ENCODE data around the gene ZC3H6.

ZC3H6 gene
- total RNA-seq: 28.7 to 80.6 (median 72.9) reads per million in 4 experiments

- peak; percentile 96 for DNase-seq
Observed at GRCh38 chr2:112275311-112275886, at the start of gene ZC3H6. ZC3H6 (plus strand) TSS chr2:112275597; CDS start chr2:112275995, 398 bp downstream.

- DNase-seq: no peak
Observed at GRCh38 chr2:112229348-112229747, 46.0 kb upstream of the ZC3H6 start.

- DNase-seq: no peak
Observed at GRCh38 chr2:112230371-112230770, 45.0 kb upstream of the ZC3H6 start.

GRCh38 chr2:112239862-112240261, 35.5 kb upstream of the ZC3H6 start:
- no peak for DNase-seq

- DNase-seq: no peak
Observed at GRCh38 chr2:112242384-112242783, 33.0 kb upstream of the ZC3H6 start.

- DNase-seq: no peak
Observed at GRCh38 chr2:112243233-112243632, 32.2 kb upstream of the ZC3H6 start.

- no peak for DNase-seq
Observed at GRCh38 chr2:112244854-112245253, 30.5 kb upstream of the ZC3H6 start.

GRCh38 chr2:112251271-112251670, 24.1 kb upstream of the ZC3H6 start:
- DNase-seq: no peak

- DNase-seq: no peak
Observed at GRCh38 chr2:112253261-112253815, 22.1 kb upstream of the ZC3H6 start.

GRCh38 chr2:112254466-112255240, 20.7 kb upstream of the ZC3H6 start, which contains the start of gene ZC3H8:
ZC3H8 (minus strand) TSS chr2:112255042; CDS start chr2:112254981, 61 bp downstream.
- peak; percentile 93 for DNase-seq

GRCh38 chr2:112255875-112256274, 19.5 kb upstream of the ZC3H6 start:
- DNase-seq: no peak

GRCh38 chr2:112256654-112257053, 18.7 kb upstream of the ZC3H6 start:
- no peak for DNase-seq

GRCh38 chr2:112257575-112257974, 17.8 kb upstream of the ZC3H6 start:
- no peak for DNase-seq

- DNase-seq: peak; percentile 68
Observed at GRCh38 chr2:112259509-112260294, 15.7 kb upstream of the ZC3H6 start.

- no peak for DNase-seq
Observed at GRCh38 chr2:112260295-112260625, 15.1 kb upstream of the ZC3H6 start.

GRCh38 chr2:112262876-112263275, 12.5 kb upstream of the ZC3H6 start:
- DNase-seq: no peak

GRCh38 chr2:112268547-112268946, 6.8 kb upstream of the ZC3H6 start:
- no peak for DNase-seq

- no peak for DNase-seq
Observed at GRCh38 chr2:112272669-112273068, 2.7 kb upstream of the ZC3H6 start.

- no peak for DNase-seq
Observed at GRCh38 chr2:112273349-112273748, 2.0 kb upstream of the ZC3H6 start.

GRCh38 chr2:112275887-112276773, 733 bp downstream of the ZC3H6 start:
- DNase-seq: peak; percentile 63

GRCh38 chr2:112276954-112277353, 1.6 kb downstream of the ZC3H6 start:
- no peak for DNase-seq

- DNase-seq: no peak
Observed at GRCh38 chr2:112277596-112278220, 2.3 kb downstream of the ZC3H6 start.

Data from effector CD8-positive, alpha-beta T cell (primary cell).